Measurements from ENCODE around the gene MCM8.

The MCM8 gene

DNA sequence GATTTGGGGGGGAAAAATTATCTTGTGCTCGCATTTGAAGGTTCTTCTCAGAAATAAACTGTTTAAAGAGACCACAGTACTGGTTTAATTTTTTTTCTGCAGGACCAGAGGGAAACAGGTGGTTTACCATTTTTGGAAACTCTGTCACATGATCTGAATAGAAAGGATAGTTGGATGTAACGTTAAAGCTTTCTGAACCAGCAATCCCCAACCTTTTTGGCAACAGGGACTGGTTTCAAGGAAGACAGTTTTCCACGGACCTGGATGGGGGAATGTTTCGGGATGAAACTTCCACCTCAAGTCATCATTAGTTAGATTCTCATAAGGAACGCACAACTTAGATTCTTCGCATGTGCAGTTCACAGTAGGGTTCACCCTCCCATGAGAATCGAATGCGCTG, 50.4 kb downstream of the MCM8 start:
- ATAC-seq (ENCODE audit: insufficient read depth, low read depth) (no peak), DNase-seq (no peak)
- no peak for TF ChIP-seq EZH2 (IDR thresholded peaks at IDR 0.05; ENCODE audit: borderline replicate concordance, low read depth, low read length, severe bottlenecking)
- TF ChIP-seq, protein P1, sequence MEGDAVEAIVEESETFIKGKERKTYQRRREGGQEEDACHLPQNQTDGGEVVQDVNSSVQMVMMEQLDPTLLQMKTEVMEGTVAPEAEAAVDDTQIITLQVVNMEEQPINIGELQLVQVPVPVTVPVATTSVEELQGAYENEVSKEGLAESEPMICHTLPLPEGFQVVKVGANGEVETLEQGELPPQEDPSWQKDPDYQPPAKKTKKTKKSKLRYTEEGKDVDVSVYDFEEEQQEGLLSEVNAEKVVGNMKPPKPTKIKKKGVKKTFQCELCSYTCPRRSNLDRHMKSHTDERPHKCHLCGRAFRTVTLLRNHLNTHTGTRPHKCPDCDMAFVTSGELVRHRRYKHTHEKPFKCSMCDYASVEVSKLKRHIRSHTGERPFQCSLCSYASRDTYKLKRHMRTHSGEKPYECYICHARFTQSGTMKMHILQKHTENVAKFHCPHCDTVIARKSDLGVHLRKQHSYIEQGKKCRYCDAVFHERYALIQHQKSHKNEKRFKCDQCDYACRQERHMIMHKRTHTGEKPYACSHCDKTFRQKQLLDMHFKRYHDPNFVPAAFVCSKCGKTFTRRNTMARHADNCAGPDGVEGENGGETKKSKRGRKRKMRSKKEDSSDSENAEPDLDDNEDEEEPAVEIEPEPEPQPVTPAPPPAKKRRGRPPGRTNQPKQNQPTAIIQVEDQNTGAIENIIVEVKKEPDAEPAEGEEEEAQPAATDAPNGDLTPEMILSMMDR (IDR thresholded peaks at IDR 0.05; ENCODE audit: borderline replicate concordance, extremely low read depth, low read length, poor library complexity, severe bottlenecking), result no peak
- H3K9ac ChIP-seq (ENCODE audit: low read depth, low read length), result no peak overlapping the region
- H3K4me3 ChIP-seq (ENCODE audit: low read depth in 1 of 2, low read length in 2 of 2), result no peak overlapping the region
- no peak overlapping the region for H3K27ac ChIP-seq (ENCODE audit: low read length)
- H4K20me1 ChIP-seq (ENCODE audit: insufficient read depth, low read length), result no peaks in the 10 kb centered on the region
- no peaks in the 10 kb centered on the region for H3K27me3 ChIP-seq (ENCODE audit: insufficient read depth, low read length, poor library complexity)
- H3K4me2 ChIP-seq (ENCODE audit: insufficient read depth, low read length), result no peak overlapping the region
- peaks cover 13% of the 10 kb centered on the region for H3K79me2 ChIP-seq (ENCODE audit: insufficient read depth, low read length)
- no peaks in the 10 kb centered on the region for H3K9me3 ChIP-seq (ENCODE audit: insufficient read depth, low read length, severe bottlenecking)
- H3K36me3 ChIP-seq (ENCODE audit: insufficient read depth, low read length), result peaks cover 26% of the 10 kb centered on the region
- peaks cover 18% of the 10 kb centered on the region for H3K4me1 ChIP-seq (ENCODE audit: insufficient read depth, low read length)
- H2AFZ ChIP-seq (ENCODE audit: low read depth, low read length), result no peak overlapping the region

DNA sequence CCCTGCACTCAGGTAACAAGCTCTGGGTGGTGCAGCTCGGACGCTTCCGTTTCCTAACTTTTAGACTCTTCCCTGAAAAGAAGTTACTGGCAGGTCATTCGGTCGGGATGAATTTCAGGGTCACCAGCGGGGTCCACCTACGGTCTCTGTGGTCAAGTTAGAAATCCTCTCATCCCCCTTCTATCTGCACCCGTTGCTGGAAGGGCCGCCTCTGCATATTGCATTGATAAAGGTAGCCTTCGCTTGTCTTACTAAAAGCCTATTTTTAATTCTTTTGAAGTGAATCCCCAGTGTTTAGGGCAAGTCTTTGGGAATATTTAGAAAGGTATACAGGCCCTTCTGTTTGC, 56.1 kb downstream of the MCM8 start:
- TF ChIP-seq, protein P1 (IDR thresholded peaks at IDR 0.05; ENCODE audit: borderline replicate concordance, extremely low read depth, low read length, poor library complexity, severe bottlenecking), result no peak
- no peak for TF ChIP-seq EZH2 (IDR thresholded peaks at IDR 0.05; ENCODE audit: borderline replicate concordance, low read depth, low read length, severe bottlenecking)
- Histone ChIP-seq H3K9ac (ENCODE audit: low read depth, low read length) (peak overlapping the region; percentile 94), H3K4me1 (ENCODE audit: insufficient read depth, low read length) (peaks cover 36% of the 10 kb centered on the region), H3K4me2 (ENCODE audit: insufficient read depth, low read length) (peak overlapping the region; percentile 69), H3K36me3 (ENCODE audit: insufficient read depth, low read length) (peaks cover 28% of the 10 kb centered on the region), H3K27me3 (ENCODE audit: insufficient read depth, low read length, poor library complexity) (no peaks in the 10 kb centered on the region), H3K4me3 (ENCODE audit: low read depth in 1 of 2, low read length in 2 of 2) (peak overlapping the region; percentile 64 to 82), H2AFZ (ENCODE audit: low read depth, low read length) (peak overlapping the region; percentile 93), H3K79me2 (ENCODE audit: insufficient read depth, low read length) (peaks cover 63% of the 10 kb centered on the region), H3K9me3 (ENCODE audit: insufficient read depth, low read length, severe bottlenecking) (no peaks in the 10 kb centered on the region), H4K20me1 (ENCODE audit: insufficient read depth, low read length) (peaks cover 22% of the 10 kb centered on the region; the same call in 1 of the 2 replicates), H3K27ac (ENCODE audit: low read length) (peak overlapping the region; percentile 85)
- ATAC-seq (ENCODE audit: insufficient read depth, low read depth) (no peak), DNase-seq (no peak)

DNA sequence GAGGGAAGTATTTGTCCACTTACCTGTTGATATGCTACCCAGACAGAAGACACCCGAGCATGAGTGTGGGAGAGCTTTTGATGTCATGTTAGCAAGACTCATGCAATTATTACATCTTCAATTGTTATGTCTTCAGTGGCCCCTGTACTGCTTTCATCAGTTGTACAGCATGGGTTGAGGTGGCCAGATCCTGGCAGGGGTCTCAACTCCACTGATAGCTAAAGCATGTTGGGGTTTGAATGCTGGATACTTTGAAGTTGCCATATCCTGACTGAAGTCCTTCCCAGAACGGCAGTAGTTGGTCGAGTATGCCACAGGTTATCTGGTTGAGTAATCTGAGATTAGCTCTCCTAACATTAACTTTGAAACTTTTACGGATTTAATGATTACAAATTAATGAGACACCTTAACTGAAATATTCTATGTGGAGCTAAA, 56.7 kb downstream of the MCM8 start:
- H3K27me3 ChIP-seq (ENCODE audit: insufficient read depth, low read length, poor library complexity), result no peaks in the 10 kb centered on the region
- ATAC-seq (ENCODE audit: insufficient read depth, low read depth) (no peak; the same call in 2 of the 3 replicates), DNase-seq (peak; percentile 19)
- H3K4me3 ChIP-seq (ENCODE audit: low read depth in 1 of 2, low read length in 2 of 2), result peak overlapping the region; percentile 64 to 82; a peak in 3 of 4 replicates
- no peaks in the 10 kb centered on the region for H3K9me3 ChIP-seq (ENCODE audit: insufficient read depth, low read length, severe bottlenecking)
- H3K4me1 ChIP-seq (ENCODE audit: insufficient read depth, low read length), result peaks cover 36% of the 10 kb centered on the region
- H4K20me1 ChIP-seq (ENCODE audit: insufficient read depth, low read length), result peaks cover 24% of the 10 kb centered on the region; the same call in 1 of the 2 replicates
- peaks cover 67% of the 10 kb centered on the region for H3K79me2 ChIP-seq (ENCODE audit: insufficient read depth, low read length)
- 0 out of 2 replicates have a peak overlapping the region, but pooled peaks have one; percentile 93 for H2AFZ ChIP-seq (ENCODE audit: low read depth, low read length)
- peaks cover 33% of the 10 kb centered on the region for H3K36me3 ChIP-seq (ENCODE audit: insufficient read depth, low read length)
- peak overlapping the region; percentile 94 for H3K9ac ChIP-seq (ENCODE audit: low read depth, low read length)
- TF ChIP-seq, protein P1 (IDR thresholded peaks at IDR 0.05; ENCODE audit: borderline replicate concordance, extremely low read depth, low read length, poor library complexity, severe bottlenecking), result no peak
- TF ChIP-seq EZH2 (IDR thresholded peaks at IDR 0.05; ENCODE audit: borderline replicate concordance, low read depth, low read length, severe bottlenecking), result no peak
- peak overlapping the region; percentile 69 for H3K4me2 ChIP-seq (ENCODE audit: insufficient read depth, low read length)
- H3K27ac ChIP-seq (ENCODE audit: low read length), result peak overlapping the region; percentile 85
